WERI-Rb-1 (cell line): Measurements from ENCODE around the gene NAT16.
"Not testable (repeated sequence)": the region's sequence is repeated elsewhere in the genome, so short reads cannot be mapped to it uniquely, and the experiment has no call there.

Source experiments
- DNase-seq: peaks from one replicate; pipeline ENCODE4 v3.0.0-alpha.2; 2020
- H3K27ac ChIP-seq: fragments of 250-450 bp; sonication (Bioruptor Pico); 2 replicates; pipeline ENCODE4 v1.5.1; 2020; ENCODE audit warnings: mild to moderate bottlenecking, moderate library complexity
- H3K27me3 ChIP-seq: fragments of 250-450 bp; sonication (Bioruptor Pico); 2 replicates; pipeline ENCODE4 v1.5.1; 2021; ENCODE audit warnings: mild to moderate bottlenecking, low read depth, moderate library complexity; ENCODE audit not compliant: insufficient read depth, severe bottlenecking
- H3K36me3 ChIP-seq: fragments of 250-450 bp; sonication (Bioruptor Pico); 2 replicates; pipeline ENCODE4 v1.5.1; 2020; ENCODE audit warnings: mild to moderate bottlenecking, moderate library complexity
- H3K4me3 ChIP-seq: 2 replicates; pipeline ENCODE4 v1.5.1; 2011; ENCODE audit warnings: low read depth, mild to moderate bottlenecking, control low read depth, low read length
- H3K9me3 ChIP-seq: fragments of 250-450 bp; sonication (Bioruptor Pico); 2 replicates; pipeline ENCODE4 v1.5.1; 2021; ENCODE audit warnings: mild to moderate bottlenecking, moderate library complexity; ENCODE audit not compliant: severe bottlenecking
- TF ChIP-seq, protein P1 (sequence below): IDR thresholded peaks from 2 replicates; pipeline ENCODE4 v1.5.1; 2011; ENCODE audit warnings: low read depth, mild to moderate bottlenecking, control low read depth, inconsistent platforms, low read length

Gene NAT16

DNA sequence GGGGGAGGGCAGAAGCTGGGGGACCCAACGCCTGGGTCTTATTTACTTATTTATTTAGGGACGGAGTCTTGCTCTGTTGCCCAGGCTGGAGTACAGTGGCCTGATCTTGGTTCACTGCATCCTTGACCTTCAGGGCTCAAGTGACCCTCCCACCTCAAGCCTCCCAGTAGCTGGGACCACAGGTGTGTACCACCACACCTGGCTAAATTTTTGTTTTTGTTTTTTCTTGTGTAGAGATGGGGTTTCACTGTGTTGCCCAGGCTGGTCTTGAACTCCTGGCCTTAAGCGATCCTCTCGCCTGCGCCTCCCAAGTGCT, 22.5 kb upstream of the NAT16 start:
- H3K36me3 ChIP-seq, result peaks cover 11% of the 10 kb centered on the region
- no peak overlapping the region for H3K4me3 ChIP-seq
- H3K9me3 ChIP-seq, result no peaks in the 10 kb centered on the region
- no peak overlapping the region for H3K27ac ChIP-seq
- no peak for DNase-seq
- TF ChIP-seq, protein P1, sequence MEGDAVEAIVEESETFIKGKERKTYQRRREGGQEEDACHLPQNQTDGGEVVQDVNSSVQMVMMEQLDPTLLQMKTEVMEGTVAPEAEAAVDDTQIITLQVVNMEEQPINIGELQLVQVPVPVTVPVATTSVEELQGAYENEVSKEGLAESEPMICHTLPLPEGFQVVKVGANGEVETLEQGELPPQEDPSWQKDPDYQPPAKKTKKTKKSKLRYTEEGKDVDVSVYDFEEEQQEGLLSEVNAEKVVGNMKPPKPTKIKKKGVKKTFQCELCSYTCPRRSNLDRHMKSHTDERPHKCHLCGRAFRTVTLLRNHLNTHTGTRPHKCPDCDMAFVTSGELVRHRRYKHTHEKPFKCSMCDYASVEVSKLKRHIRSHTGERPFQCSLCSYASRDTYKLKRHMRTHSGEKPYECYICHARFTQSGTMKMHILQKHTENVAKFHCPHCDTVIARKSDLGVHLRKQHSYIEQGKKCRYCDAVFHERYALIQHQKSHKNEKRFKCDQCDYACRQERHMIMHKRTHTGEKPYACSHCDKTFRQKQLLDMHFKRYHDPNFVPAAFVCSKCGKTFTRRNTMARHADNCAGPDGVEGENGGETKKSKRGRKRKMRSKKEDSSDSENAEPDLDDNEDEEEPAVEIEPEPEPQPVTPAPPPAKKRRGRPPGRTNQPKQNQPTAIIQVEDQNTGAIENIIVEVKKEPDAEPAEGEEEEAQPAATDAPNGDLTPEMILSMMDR, result no peak
- H3K27me3 ChIP-seq, result peaks cover 10% of the 10 kb centered on the region

DNA sequence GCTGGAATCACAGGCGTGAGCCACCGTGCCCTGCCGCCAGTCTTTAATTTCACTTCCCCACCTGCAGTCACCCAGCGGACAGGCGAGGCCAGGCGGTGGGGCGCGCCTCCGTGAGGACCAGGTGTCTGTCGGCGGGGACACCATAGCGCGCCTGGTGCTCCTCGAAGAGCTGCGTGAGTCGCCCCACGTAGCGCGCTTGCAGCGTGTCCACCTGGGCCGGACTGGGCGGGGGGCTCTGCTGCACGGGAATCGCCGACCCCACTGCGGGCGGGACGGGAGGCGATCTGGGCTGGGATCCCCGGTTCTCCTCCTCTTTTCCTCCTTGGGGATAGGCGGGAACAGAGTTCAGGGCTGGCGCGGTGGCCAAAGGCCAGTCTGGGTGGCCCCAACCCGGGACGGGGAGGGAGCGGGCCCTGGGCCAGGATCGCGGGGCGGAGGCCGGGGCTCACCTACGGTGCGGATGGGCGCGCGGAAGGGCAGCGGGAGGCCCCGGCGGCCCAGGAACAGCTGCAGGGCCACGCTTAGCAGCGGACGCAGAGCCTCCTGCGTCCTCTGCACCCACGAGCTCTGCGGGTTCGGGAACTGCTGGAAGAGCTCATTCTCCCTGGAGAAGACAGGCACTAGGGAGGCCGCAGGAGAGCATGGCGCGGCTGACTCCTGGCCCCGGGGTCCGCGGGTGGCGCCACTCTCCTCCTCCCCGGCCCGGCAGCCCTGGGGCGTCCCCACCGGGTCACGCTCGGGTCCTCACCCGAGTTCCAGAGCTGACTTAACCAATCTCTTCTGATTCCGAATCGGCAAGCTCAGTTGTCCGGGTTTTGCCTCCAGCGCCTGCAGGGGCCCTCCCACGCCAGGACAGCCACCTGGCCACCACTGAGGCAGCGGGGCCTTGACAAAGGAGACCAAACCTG, 21.9 kb upstream of the NAT16 start:
- peak overlapping the region; percentile 31 for H3K4me3 ChIP-seq
- no peaks in the 10 kb centered on the region for H3K9me3 ChIP-seq

DNA sequence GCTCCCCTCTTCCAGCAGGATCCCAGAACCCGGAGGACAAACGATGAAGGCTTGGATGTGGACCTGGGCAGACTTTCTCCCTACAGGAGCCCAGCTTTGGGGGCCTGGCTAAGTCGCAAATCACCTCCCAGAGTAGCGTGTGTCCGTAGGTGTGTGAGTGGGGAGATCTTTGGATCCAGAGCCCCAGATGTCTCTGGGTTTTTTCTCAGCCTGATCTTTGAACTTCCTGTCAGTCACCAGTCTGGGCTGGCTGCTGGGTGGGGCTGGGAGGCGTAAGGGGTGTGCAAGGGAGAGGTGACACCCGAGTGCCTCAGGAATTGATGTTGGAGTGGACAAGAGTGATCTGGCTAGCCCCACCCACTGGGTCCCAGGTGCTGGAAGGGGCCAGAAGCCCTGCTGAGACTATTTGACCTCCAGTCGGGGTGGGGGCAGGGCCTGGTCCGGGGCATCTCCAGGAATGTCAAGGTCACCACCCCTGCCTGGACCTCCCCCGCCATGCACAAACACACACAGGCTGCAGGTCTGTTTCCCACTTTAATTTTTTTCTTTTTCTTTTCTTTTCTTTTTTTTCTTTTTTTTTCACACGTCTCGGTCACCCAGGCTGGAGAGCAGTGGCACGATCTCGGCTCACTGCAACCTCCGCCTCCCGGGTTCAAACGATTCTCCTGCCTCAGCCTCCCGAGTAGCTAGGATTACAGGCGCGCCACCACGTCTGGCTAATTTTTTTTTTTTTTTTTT, 20.9 kb upstream of the NAT16 start, which contains the start of gene MOGAT3:
MOGAT3 (minus strand) TSS at position 175 of the 738 bp plus-strand sequence. CDS start 182 bp downstream, outside the sequence.
- TF ChIP-seq, protein P1, result no peak
- Histone ChIP-seq H3K27me3 (peaks cover 10% of the 10 kb centered on the region), H3K27ac (no peak within 1 kb of the TSS), H3K36me3 (peaks cover 4% of the 10 kb centered on the region), H3K9me3 (no peaks in the 10 kb centered on the region), H3K4me3 (peak within 1 kb of the TSS; percentile 31)
- no peak for DNase-seq

More for the DNA sequence above, 21.9 kb upstream of the NAT16 start:
- H3K36me3 ChIP-seq, result peaks cover 8% of the 10 kb centered on the region
- H3K27ac ChIP-seq, result no peak overlapping the region
- no peak for DNase-seq
- TF ChIP-seq, protein P1, result no peak
- H3K27me3 ChIP-seq, result peaks cover 10% of the 10 kb centered on the region

DNA sequence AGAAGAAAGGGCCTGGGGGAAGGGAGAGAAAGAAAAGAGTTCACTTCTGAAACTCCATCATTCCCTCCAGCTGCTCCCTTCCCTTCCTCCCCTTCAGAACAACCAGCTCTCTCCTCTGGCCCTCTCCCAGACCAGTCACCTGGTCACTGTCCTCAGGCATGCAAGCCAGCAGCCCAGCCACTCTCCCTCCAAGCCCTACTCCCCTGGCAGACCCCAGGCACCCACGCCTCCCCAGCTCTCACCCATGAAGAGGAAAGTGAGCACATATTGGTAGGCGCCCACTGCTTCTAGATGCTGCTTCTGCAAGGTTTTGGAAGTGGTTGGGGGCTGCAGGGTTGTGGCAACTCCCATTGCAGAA, 20.4 kb upstream of the NAT16 start:
- no peak overlapping the region for H3K4me3 ChIP-seq
- TF ChIP-seq, protein P1, result no peak
- no peaks in the 10 kb centered on the region for H3K36me3 ChIP-seq
- no peak overlapping the region for H3K27ac ChIP-seq
- peaks cover 10% of the 10 kb centered on the region for H3K27me3 ChIP-seq
- H3K9me3 ChIP-seq, result no peaks in the 10 kb centered on the region
- no peak for DNase-seq

DNA sequence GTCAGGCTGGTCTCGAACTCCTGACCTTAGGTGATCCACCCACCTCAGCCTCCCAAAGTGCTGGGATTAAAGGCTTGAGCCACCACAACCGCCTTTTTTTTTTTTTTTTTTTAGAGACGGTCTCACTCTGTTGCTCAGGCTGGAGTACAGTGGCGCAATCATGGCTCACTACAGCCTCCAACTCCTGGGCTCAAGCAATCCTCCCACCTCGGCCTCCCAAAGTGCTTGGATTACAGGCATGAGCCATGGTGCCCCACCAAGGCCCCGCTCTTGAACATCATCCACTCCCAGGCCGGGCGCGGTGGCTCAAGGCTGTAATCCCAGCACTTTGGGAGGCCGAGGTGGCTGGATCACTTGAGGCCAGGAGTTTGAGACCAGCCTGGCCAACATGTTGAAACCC, 19.4 kb upstream of the NAT16 start:
- not testable (repeated sequence) for H3K27ac ChIP-seq, DNase-seq, H3K9me3 ChIP-seq, H3K27me3 ChIP-seq, H3K36me3 ChIP-seq, H3K4me3 ChIP-seq

DNA sequence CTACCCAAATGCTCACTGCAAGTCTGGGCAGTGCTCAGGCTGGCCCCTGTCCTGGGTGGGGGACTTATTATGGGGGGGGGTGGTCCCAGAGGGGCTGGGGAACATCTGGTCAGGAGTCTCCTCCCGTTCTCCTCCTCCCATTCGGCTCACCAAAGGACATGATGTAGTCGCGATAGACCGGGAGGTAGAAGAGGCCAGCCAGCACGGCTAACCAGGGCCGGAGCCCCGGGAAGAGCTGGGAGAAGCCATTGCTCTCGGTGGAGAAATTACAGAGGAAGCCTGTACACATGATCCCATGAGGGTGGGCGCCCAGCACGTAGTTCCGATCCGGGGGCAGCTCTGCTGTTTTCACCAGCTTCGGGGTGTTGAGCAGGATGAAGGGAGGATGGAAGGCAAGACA, 18.4 kb upstream of the NAT16 start:
- H3K27ac ChIP-seq, result no peak overlapping the region
- H3K36me3 ChIP-seq, result no peaks in the 10 kb centered on the region
- H3K4me3 ChIP-seq, result no peak overlapping the region
- no peak for DNase-seq
- TF ChIP-seq, protein P1, result no peak
- no peaks in the 10 kb centered on the region for H3K9me3 ChIP-seq
- peaks cover 11% of the 10 kb centered on the region for H3K27me3 ChIP-seq
